GM18867 (cell line): ENCODE data around the gene MED29.

Source experiments
- ATAC-seq: cut with Tn5 transposase; IDR thresholded peaks from one replicate; pipeline ENCODE4 v1.9.1; 2021; ENCODE audit warnings: mild to moderate bottlenecking, moderate library complexity; ENCODE audit not compliant: unreplicated experiment

Gene MED29

GRCh38 chr19:39397360-39398296 is 6.5 kb downstream of the MED29 start:
- peak; percentile 31 for ATAC-seq

DNA sequence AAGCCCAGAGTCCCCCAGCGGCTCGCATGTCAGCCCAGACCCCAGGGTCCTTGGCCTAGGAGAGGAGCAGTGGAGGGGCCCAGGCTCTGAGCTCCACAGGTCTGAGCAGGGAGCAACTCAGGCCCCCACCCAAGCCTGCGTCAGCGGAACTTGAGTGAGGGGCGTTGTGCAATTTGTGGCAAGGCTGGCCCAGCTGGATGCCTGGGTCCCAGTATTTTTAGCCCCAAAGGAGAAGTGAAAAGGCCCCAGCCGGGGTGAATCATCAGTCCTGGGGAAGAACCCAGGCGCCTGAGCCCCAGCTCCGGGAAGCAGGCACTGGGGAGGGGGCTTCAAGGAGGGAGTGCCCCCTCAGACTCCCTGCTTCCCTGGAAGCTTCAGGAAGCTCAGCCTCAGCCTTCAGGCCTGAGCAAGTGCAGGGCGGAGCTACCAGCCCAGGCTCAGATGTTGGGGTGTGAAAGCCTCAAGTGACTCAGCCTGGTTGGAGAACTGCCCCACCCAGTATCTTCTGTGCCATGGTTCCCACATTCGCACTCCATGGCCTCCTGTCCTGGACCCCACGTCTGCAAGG is 7.2 kb downstream of the MED29 start:
- ATAC-seq, result no peak

- no peak for ATAC-seq
These were observed 8.5 kb downstream of the MED29 start for GRCh38 chr19:39399668-39400050.

DNA sequence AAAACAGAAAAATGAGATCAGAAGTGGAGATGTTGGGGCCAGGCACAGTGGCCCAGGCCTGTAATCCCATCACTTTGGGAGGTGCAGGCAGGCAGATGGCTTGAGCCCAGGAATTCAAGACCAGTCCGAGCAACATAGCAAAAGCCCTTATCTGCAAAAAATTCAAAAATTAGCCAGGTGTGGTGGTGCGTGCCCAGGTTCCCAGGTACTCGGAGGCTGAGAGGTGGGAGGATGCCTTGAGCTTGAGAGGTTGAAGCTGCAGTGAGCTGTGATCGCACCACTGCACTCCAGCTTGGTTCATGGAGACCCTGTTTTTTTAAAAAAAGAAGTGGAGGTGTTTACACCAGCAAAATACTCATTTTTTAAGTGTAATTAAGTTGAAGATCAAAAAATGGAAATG is 8.9 kb downstream of the MED29 start:
- ATAC-seq, result no peak

GRCh38 chr19:39401070-39401548 is 9.9 kb downstream of the MED29 start:
- no peak for ATAC-seq

- no peak for ATAC-seq
These were observed 10.6 kb downstream of the MED29 start for GRCh38 chr19:39401549-39402345.

DNA sequence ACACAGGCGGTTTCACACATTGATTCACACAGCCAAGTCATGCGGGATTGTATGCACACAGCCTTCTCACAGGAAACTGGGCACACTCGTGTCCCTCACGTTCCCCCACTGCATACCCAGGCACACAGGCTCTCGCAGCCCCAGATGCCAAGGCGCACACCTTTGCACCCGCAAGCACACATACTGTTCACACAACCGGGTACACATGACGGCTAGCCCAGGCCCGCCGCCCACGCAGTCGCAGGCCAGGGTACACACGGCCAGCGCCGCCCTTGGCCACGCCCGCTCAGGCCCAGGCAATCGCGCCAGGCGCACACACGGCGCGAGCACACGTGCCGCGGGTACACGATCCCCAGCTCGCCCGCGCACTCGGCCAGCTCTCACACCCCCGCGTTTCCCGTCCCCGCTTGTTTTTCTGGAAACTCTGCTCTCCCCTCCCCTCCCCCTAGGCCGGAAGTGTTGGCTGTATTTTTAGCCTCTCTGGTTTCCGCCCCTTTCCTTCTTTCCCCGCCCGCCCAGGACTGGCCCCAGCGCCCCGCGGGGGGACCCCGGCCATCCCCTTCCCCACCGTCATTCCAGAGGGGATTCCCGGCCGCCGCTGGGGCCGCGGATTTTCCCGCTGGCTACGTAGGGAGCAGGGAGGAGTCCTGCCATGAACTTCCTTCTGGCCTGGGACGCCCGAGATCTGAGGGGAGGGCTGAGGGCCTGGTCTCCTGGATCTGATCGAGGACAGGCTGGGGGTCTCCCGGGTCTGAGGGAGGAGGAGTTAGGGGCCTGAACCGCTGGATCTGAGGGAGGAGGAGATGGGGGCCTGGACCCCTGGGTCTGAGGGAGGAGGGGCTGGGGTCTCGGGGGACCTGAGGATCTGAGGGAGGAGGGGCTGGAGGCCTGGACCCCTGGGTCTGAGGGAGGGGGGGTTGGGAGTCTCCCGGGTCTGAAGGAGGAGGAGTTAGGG is 11.4 kb downstream of the MED29 start:
- no peak for ATAC-seq

- ATAC-seq, result peak; percentile 25
These were observed 12.4 kb downstream of the MED29 start for GRCh38 chr19:39403331-39404312.

- ATAC-seq, result no peak
These were observed 14.2 kb downstream of the MED29 start for GRCh38 chr19:39405261-39405957.

DNA sequence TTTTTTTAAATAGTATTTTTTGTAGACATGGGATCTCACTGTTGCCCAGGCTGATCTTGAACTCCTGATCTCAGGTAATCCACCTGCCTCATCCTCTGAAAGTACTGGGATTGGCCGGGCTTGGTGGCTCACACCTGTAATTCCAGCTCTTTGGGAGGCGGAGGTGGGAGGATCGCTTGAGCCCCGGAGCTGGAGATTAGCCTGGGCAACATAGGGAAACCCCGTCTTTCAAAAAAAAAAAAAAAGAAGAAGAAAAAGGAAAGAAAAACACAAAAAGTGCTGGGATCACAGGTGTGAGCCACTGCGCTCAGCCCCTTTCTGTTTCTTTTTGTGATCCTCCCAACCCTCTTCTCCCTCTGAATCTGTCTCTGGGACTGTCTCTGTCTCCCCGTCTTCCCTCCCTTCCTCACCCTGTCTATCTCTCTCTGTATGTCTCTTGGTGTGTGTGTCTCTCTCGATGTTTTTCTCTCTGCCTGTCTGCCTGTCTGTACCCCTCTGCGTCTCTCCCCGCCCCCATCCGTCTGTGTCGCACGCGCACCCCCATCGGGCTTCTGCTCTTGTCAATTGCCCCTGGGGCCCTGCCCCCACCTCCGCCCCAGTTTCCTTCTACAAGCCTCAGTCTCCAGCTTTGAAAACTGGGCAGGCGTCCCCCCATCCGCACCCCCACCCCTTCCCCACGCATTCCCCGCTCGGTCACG is 14.9 kb downstream of the MED29 start:
- no peak for ATAC-seq

- ATAC-seq, result no peak
These were observed 15.7 kb downstream of the MED29 start, which contains the start of gene ZFP36 for GRCh38 chr19:39406656-39407409. ZFP36 (plus strand) TSS chr19:39406847; CDS start chr19:39406905, 58 bp downstream.

DNA sequence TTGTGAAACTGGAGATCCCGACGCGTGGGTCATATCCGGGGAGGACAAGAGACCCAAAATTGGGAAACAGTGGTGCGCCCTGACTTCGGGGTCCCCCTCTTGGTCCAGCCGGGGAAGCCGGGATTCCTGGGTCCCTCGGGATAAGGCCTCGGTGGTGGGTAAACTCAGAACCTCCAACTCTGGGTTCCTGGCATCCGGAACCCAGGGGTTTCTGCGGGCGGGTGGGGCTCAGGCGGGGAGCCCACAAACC is 16.2 kb downstream of the MED29 start:
- no peak for ATAC-seq

DNA sequence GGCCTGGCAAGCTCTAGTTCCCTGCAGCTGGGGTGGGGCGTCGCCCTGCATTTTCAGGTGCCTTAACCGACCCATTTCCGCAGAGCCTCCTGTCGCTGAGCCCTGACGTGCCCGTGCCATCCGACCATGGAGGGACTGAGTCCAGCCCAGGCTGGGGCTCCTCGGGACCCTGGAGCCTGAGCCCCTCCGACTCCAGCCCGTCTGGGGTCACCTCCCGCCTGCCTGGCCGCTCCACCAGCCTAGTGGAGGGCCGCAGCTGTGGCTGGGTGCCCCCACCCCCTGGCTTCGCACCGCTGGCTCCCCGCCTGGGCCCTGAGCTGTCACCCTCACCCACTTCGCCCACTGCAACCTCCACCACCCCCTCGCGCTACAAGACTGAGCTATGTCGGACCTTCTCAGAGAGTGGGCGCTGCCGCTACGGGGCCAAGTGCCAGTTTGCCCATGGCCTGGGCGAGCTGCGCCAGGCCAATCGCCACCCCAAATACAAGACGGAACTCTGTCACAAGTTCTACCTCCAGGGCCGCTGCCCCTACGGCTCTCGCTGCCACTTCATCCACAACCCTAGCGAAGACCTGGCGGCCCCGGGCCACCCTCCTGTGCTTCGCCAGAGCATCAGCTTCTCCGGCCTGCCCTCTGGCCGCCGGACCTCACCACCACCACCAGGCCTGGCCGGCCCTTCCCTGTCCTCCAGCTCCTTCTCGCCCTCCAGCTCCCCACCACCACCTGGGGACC is 16.6 kb downstream of the MED29 start:
- ATAC-seq, result no peak

DNA sequence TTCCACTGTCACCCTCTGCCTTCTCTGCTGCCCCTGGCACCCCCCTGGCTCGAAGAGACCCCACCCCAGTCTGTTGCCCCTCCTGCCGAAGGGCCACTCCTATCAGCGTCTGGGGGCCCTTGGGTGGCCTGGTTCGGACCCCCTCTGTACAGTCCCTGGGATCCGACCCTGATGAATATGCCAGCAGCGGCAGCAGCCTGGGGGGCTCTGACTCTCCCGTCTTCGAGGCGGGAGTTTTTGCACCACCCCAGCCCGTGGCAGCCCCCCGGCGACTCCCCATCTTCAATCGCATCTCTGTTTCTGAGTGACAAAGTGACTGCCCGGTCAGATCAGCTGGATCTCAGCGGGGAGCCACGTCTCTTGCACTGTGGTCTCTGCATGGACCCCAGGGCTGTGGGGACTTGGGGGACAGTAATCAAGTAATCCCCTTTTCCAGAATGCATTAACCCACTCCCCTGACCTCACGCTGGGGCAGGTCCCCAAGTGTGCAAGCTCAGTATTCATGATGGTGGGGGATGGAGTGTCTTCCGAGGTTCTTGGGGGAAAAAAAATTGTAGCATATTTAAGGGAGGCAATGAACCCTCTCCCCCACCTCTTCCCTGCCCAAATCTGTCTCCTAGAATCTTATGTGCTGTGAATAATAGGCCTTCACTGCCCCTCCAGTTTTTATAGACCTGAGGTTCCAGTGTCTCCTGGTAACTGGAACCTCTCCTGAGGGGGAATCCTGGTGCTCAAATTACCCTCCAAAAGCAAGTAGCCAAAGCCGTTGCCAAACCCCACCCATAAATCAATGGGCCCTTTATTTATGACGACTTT is 17.4 kb downstream of the MED29 start:
- ATAC-seq, result no peak

DNA sequence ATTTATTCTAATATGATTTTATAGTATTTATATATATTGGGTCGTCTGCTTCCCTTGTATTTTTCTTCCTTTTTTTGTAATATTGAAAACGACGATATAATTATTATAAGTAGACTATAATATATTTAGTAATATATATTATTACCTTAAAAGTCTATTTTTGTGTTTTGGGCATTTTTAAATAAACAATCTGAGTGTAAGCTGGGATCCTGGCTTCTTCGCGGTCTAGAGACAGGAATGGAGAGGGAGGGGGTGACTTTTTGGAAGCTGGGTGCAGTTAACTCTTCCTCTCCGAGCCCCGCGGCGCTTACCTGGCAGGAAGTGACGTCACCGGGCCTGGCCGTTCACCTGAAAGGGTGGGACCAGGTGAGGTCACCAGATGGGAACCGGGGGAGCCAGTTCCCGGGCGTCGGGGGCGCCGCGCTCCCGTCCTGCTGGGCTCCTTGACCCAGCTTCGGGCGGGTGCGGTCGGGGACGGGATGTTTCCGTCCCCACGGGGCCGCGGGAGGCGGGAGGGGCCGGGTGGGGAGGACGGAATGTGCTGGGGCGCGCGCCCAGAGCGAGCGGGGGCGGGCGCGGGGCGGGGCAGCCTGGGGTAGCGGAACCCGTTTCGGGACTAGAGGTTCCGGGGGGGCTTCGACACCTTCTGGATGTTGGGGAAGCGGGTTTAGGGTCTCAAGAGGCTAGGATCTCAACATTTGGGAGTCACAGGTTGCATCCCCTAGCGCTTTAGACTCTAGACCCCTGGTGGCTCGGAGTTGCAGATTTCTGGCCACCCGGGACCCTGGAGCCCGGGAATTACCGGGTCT is 18.2 kb downstream of the MED29 start:
- no peak for ATAC-seq
